Activated gamma-delta T cell treated with Interleukin-2 at 50 U/mL for 16 hours (primary cell): ENCODE measurements around the gene MYO1E.

Experiments
- DNase-seq: peaks from one replicate; pipeline ENCODE4 v3.0.0-alpha.2; 2020

Gene MYO1E

GRCh38 chr15:59223736-59224135 is 148.9 kb downstream of the MYO1E start:
- no peak for DNase-seq

DNA sequence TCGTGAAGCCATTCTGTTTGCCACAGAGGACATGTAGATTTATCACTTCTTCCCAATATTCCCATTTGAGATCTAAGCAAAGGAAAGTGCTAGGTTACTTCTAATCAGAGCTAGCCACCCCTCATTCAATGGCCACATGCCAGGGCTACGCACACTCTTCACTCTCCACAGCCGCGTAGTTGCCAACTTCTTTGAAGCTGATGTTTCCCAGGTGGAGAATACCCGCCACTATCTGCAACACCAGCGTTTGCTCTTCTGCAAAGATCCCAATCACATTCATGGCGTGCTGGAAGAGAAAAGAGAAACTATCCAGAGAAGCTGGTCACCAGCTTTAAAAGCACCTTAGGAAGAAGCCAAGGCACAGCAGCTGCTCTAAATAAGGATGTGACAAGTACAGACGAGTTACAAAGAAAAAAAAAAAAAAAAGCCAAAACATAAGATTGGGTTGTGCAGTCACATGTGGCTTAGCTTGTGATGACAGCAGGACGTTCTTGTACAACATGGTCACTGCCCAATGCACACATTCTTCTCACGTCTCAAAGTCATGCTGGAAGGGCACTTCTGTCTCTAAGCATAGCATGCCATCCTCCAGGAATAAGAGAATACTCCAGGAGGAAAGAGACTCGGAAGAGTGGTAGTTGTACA is 149.6 kb downstream of the MYO1E start:
- no peak for DNase-seq

GRCh38 chr15:59221511-59222505 is 150.9 kb downstream of the MYO1E start:
- DNase-seq: no peak

- DNase-seq: no peak
Measured at GRCh38 chr15:59218710-59219109, 154.0 kb downstream of the MYO1E start.

DNA sequence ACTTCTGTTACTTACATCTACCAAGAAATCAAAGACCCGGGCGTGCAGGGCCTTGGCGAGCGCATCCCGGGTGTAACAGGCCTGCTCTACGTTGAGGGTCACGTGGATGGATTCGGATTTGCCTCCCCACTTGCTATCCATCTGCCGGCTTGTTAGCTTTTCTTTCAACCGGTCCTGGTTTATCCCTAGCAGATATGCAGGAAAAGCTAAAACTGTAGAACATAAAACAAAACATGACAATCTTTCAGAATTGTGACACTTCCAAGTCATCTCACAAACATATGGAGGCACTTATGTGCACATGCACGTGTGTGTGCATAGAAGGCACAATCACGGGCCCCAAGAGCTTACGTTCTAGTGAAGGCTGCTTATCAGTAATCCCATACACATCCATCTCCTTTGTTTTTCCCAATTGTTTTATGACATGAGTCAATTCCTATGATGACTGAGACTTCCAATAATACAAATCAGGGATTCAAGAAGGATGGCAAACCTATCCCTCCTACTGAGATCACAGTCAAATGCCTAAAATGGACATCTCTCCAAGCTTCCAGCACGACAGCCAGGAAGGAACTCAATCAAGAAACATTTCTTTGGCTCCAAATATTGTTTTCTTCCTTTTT is 154.7 kb downstream of the MYO1E start:
- no peak for DNase-seq

DNA sequence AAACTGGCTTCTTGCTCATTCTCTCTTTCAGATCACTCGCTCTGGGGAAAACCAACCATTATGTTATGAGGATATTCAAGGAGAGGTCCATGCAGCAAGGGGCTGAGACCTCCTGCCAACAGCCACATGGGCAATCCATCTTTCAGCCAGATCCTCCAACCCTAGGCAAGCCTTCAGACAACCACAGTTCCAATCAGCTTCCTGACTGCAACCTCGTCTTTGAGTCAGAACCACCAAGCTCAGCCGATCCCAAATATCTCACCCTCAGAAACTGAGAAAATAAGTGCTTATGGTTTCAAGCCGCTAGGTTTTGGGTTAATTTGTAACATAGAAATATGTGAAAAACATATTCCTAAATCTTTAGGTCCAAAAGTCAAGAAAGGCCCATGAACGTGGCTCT is 155.8 kb downstream of the MYO1E start:
- DNase-seq: no peak

DNA sequence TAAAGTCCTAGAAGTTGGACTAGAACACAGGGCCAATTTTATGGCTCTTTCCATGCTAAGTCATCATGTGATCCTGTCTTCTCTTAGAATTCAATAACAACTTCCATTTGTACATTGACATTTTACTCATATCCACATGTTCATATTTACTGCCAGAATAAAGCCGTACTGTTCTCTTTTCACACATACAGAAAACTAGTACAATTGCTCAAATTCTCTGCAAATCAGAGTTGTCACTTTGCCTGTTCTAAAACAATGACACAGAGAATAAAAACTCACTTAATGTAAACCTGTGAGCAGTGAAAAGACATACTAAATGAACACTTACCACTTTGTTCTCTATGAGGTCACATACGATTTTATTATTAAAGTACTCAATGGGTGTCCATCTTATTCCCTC is 162.5 kb downstream of the MYO1E start:
- no peak for DNase-seq

- DNase-seq: no peak
Measured at GRCh38 chr15:59208613-59209249, 163.9 kb downstream of the MYO1E start.

DNA sequence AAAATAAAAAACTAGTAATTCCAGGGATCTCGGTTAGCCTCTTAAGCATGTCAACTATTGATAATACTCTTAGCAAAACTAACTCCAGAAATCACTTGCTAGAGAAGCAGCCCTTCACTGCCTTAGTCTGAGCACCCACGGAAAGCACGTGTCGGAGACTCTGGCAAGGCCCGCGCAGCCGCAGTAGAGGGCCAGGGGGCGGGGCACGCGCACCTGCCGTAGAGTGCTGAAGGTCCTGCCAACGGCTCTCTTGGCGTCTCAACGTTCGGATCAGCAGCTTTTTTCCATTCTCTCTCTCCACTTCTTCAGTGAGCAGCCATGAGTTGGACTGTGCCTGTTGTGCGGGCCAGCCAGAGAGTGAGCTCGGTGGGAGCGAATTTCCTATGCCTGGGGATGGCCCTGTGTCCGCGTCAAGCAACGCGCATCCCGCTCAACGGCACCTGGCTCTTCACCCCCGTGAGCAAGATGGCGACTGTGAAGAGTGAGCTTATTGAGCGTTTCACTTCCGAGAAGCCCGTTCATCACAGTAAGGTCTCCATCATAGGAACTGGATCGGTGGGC is 166.0 kb downstream of the MYO1E start, which contains the start of gene LDHAL6B:
Gene LDHAL6B, plus strand, starts transcription at position 221 of the 561 bp plus-strand sequence. Its CDS starts 98 bp downstream, at position 319.
- no peak for DNase-seq

DNA sequence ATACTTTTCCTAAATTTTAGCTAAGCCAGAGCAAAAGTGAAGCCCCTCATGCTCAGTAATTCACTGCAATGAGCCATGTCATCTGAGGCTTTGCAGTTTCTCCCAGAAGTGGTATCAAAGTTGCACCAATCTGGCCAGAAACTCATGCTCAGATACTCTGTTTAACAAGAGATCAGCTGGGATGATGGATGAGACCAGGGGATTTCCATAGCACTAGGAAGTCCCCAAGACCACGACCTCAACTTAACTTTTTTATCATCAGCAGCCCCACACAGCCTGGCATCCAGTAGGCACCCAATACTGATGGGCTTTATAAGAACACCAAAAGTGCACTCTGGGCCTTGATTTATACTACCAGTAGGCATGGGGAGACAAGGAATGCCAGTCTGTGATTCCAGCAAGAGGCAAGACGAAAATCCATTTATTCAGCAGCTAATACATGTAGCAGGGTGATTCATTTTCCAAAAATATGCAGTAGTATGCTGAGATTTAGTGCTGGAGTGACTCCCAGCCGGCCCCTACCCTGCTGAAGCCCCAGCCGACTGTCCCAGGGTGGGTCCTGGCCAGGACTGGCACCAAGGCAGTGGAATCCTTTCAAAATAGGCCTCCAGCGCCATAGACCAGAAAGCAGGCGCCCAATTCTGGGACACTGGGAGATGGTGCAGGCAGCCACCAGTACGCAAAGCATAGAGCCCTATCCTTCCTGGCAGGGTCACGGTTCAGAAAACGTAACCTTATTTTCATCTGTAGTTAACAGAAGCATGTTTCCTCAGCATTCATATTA is 166.6 kb downstream of the MYO1E start:
- no peak for DNase-seq

- DNase-seq: no peak
Measured at GRCh38 chr15:59203657-59204056, 169.0 kb downstream of the MYO1E start.

- no peak for DNase-seq
Measured at GRCh38 chr15:59203008-59203407, 169.7 kb downstream of the MYO1E start.

DNA sequence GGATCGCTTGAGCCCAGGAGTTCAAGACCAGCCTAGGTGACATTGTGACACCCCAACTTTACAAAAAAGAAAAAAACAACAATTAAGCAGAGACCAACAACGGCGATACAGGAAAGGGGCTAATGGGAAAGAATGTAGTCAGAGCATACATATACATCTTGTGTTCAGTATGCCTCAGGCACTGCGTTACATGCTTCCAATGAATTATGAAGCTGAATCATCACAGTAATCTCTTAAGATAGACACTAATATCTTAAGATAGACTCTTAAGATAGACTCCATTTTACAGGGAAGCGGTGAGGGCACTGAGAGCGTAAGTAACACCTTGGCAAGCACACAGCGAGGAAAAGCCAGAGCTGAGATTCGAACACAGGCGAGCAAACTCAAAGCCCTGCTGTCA is 172.1 kb downstream of the MYO1E start:
- no peak for DNase-seq

DNA sequence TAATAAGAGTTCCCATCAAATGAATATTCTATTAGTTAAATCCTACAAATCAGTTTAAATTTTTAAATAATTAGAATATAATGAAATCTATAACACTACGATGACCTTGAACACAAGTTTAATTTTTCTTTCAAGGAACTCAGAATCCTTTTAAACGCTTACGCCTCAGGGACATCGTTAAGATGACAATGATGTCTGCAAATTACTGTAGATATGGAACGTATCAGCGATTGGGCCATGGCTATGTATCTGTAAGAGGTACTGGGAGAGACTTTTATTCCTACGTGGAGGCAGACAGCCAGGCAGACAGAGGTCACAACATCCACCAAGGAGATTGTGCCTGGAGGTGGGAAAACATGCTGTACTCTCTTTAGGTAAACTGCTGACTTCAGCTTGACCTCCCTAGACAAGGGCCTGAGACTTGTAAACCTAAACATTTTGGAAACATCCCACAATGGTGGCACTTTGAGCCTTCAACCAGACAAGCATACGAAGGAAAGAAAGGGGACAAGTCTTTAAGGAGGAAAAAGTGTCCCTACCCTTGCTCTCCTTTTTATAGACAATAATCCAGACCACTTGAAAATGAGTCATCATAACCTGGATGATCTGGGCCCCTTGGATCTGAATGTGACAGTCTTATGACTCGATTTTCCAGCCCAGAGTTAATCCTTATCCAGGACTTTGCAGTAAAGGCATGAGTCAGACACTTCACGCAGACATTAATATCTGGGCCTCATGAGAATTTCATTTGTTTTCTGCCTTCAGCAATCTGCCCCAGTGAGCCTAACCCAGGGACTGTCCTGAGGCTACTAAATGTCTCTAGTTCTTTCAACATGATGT is 172.8 kb downstream of the MYO1E start:
- no peak for DNase-seq

DNA sequence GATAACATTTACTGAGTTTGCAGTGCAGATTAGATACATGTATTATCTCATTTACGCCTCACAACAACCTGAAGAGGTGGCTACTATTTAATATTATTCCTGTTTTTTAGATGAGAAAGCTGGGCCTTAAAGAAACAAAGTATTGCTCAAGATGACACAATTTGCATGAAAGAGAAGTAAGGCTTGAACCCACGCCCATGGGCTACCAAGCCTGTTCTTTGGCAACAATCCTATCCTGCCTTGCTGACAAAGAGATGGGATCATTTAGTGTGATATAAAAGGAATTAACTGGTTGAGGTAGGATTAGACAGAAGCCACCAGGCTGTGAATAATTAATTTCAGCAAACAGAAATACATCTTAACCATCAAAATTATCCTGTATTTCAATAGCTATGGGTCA is 175.2 kb downstream of the MYO1E start:
- no peak for DNase-seq

DNA sequence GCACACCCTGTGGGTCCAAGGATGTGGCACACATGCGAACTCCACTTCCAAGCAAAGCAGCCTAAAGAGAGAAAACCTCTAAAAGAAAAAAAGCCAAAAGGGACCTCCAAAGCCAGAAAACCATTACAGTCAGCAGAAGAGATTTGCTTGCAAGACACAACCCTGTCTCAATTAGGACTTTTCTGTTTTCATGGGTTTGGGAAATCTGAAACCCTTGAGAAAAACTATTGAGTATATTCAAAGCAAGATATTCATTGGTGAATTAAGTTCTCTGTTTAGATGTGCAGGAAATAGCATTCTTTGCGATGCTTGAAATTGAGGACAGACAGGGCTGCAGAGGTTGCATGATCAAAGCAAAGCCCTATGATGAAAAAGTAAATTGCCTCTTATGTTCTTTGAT is 176.3 kb downstream of the MYO1E start:
- DNase-seq: no peak

- no peak for DNase-seq
Measured at GRCh38 chr15:59194639-59195325, 177.9 kb downstream of the MYO1E start.

DNA sequence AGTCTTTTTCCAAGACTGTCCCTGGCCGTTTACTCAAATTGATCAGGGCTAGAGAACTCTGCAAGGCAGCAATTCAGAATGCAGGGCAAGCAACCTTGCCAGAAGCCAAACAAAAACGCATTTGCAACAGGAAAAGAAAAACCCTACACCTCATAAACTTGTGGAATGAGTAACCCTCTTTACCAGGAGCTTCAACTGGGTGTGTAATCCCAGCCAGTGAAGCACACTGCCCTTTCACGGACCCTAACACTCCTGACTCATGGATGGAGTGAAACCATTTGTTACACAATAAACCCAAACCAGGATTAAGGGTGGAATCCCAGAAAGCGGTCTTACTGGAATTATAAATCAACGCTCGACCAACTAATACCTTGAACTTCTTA is 180.8 kb downstream of the MYO1E start:
- no peak for DNase-seq

- no peak for DNase-seq
Measured at GRCh38 chr15:59190291-59190690, 182.4 kb downstream of the MYO1E start.

GRCh38 chr15:59189241-59189640 is 183.4 kb downstream of the MYO1E start:
- DNase-seq: no peak
